SJCRH30 (cell line): Measurements from ENCODE around the gene PRSS16. TPM values are rescaled to one million over a fixed set of nuclear protein-coding genes. Genes with fewer than 3 reads are reported as not detected.

ENCODE experiments used
- total RNA-seq: library from RNA; depleted of rRNA; stranded (reverse); fragments of >200 nt; shearing (Covaris generic); gene quantifications from 2 replicates; pipeline ENCODE4 v1.2.3, GENCODE V29; 2014; rRNA removed

PRSS16 gene
- total RNA-seq, 1 experiment from 2014 or later, result not detected

Other genes starting within 250 kb of the PRSS16 start
- not detected in 2 replicates for gene POM121L2, start 64.6 kb downstream of the PRSS16 start, total RNA-seq
- gene ZNF391, start 141.1 kb downstream of the PRSS16 start, total RNA-seq, result 0.08 and 0.18 TPM in 2 replicates
- 18.0 and 18.9 TPM in 2 replicates for gene ZNF184, start 225.4 kb downstream of the PRSS16 start, total RNA-seq